ENCODE measurements around the gene CREB5. TPM values are rescaled to one million over a fixed set of nuclear protein-coding genes. Genes with fewer than 3 reads are reported as not detected.

CREB5 gene
- total RNA-seq, 2 donors from 2014 or later: 0.53 to 2.6 TPM

- Histone ChIP-seq H3K27me3 (ENCODE audit: control insufficient read depth, insufficient read depth, low read length, poor library complexity, severe bottlenecking) (peaks cover 8% of the 10 kb centered on the region), H3K27ac (ENCODE audit: low read depth, low read length) (no peak overlapping the region), H3K9ac (ENCODE audit: extremely low read depth, low read length, poor library complexity, severe bottlenecking) (no peak overlapping the region), H3K36me3 (ENCODE audit: control insufficient read depth, insufficient read depth, low read length) (no peaks in the 10 kb centered on the region), H3K9me3 (ENCODE audit: control insufficient read depth, low read length) (peaks cover 1% of the 10 kb centered on the region), H3K4me1 (ENCODE audit: control insufficient read depth, insufficient read depth, low read length) (peaks cover 7% of the 10 kb centered on the region), H3K4me3 (ENCODE audit: low read length) (no peak overlapping the region)
- no peak for TF ChIP-seq CTCF (conservative IDR thresholded peaks at IDR 0.05)
- no peak for DNase-seq
- no peak overlapping the region for H3K27ac Mint-ChIP-seq
- no peak overlapping the region for H3K4me3 Mint-ChIP-seq
- H3K4me1 Mint-ChIP-seq: peaks cover 27% of the 10 kb centered on the region
- H3K9me3 Mint-ChIP-seq: peaks cover 1% of the 10 kb centered on the region
- 63 to 83% methylated on average over 2 to 4 of the region's 4 CpGs for WGBS, 2 experiments (ENCODE audit: insufficient coverage in 1 of 2, insufficient read length in 1 of 2)
- no peaks in the 10 kb centered on the region for H3K36me3 Mint-ChIP-seq (ENCODE audit: low read depth)
- peaks cover 3% of the 10 kb centered on the region for H3K27me3 Mint-ChIP-seq (ENCODE audit: insufficient read depth)
Observed at GRCh38 chr7:28369523-28369922, 42.8 kb upstream of the CREB5 start.

GRCh38 chr7:28371846-28372245 is 40.5 kb upstream of the CREB5 start:
- Mint-ChIP-seq H3K4me3 (no peak overlapping the region), H3K36me3 (ENCODE audit: low read depth) (no peaks in the 10 kb centered on the region), H3K4me1 (peaks cover 15% of the 10 kb centered on the region), H3K27ac (no peak overlapping the region), H3K27me3 (ENCODE audit: insufficient read depth) (peaks cover 3% of the 10 kb centered on the region), H3K9me3 (no peaks in the 10 kb centered on the region)
- no peak for DNase-seq
- H3K9me3 ChIP-seq (ENCODE audit: control insufficient read depth, low read length): no peaks in the 10 kb centered on the region
- peaks cover 7% of the 10 kb centered on the region for H3K4me1 ChIP-seq (ENCODE audit: control insufficient read depth, insufficient read depth, low read length)
- H3K4me3 ChIP-seq (ENCODE audit: low read length): no peak overlapping the region
- H3K27ac ChIP-seq (ENCODE audit: low read depth, low read length): no peak overlapping the region
- WGBS, 2 experiments (ENCODE audit: insufficient coverage in 1 of 2, insufficient read length in 1 of 2): 71 to 84% methylated on average over 4 to 7 of the region's 7 CpGs
- no peak for TF ChIP-seq CTCF (conservative IDR thresholded peaks at IDR 0.05)
- peaks cover 3% of the 10 kb centered on the region for H3K27me3 ChIP-seq (ENCODE audit: control insufficient read depth, insufficient read depth, low read length, poor library complexity, severe bottlenecking)
- no peaks in the 10 kb centered on the region for H3K36me3 ChIP-seq (ENCODE audit: control insufficient read depth, insufficient read depth, low read length)
- no peak overlapping the region for H3K9ac ChIP-seq (ENCODE audit: extremely low read depth, low read length, poor library complexity, severe bottlenecking)

- H3K4me1 ChIP-seq (ENCODE audit: control insufficient read depth, insufficient read depth, low read length): peaks cover 7% of the 10 kb centered on the region
- H3K27me3 ChIP-seq (ENCODE audit: control insufficient read depth, insufficient read depth, low read length, poor library complexity, severe bottlenecking): no peaks in the 10 kb centered on the region
- no peak for DNase-seq
- no peaks in the 10 kb centered on the region for H3K9me3 Mint-ChIP-seq
- no peak overlapping the region for H3K9ac ChIP-seq (ENCODE audit: extremely low read depth, low read length, poor library complexity, severe bottlenecking)
- no peaks in the 10 kb centered on the region for H3K27me3 Mint-ChIP-seq (ENCODE audit: insufficient read depth)
- no peaks in the 10 kb centered on the region for H3K9me3 ChIP-seq (ENCODE audit: control insufficient read depth, low read length)
- H3K4me3 Mint-ChIP-seq: no peak overlapping the region
- no peaks in the 10 kb centered on the region for H3K36me3 Mint-ChIP-seq (ENCODE audit: low read depth)
- no peak for TF ChIP-seq CTCF (conservative IDR thresholded peaks at IDR 0.05)
- no peak overlapping the region for H3K4me3 ChIP-seq (ENCODE audit: low read length)
- no peak overlapping the region for H3K27ac Mint-ChIP-seq
- H3K4me1 Mint-ChIP-seq: peaks cover 14% of the 10 kb centered on the region
- H3K36me3 ChIP-seq (ENCODE audit: control insufficient read depth, insufficient read depth, low read length): no peaks in the 10 kb centered on the region
- 93% methylated on average over 3 of the region's 3 CpGs; no CpG with 5 or more reads in 1 of the 2 experiments for WGBS, 2 experiments (ENCODE audit: insufficient coverage in 1 of 2, insufficient read length in 1 of 2)
- no peak overlapping the region for H3K27ac ChIP-seq (ENCODE audit: low read depth, low read length)
Observed at GRCh38 chr7:28373990-28374389, 38.3 kb upstream of the CREB5 start.
